Liver (tissue), 9 donors: Measurements from ENCODE around the gene ARHGEF25. TPM values are rescaled to one million over a fixed set of nuclear protein-coding genes. Genes with fewer than 3 reads are reported as not detected.

ENCODE experiments used
- DNase-seq: peaks from one replicate; pipeline ENCODE4 v3.0.0-alpha.2; 2017; ENCODE audit warnings: low spot score
- H3K27ac ChIP-seq, 2 donors: one replicate each; pipeline ENCODE4 v1.7.0; 2013; ENCODE audit warnings: inconsistent platforms in 2 of 2, low read length in 2 of 2, control low read depth in 1 of 2, low read depth in 1 of 2, mild to moderate bottlenecking in 1 of 2
- H3K27me3 ChIP-seq, 4 donors: one replicate each; pipeline versions ENCODE4 v1.6.1 to v1.7.0; 2013; ENCODE audit warnings: low read length in 3 of 4, inconsistent platforms in 1 of 4, mild to moderate bottlenecking in 1 of 4, moderate library complexity in 1 of 4; ENCODE audit not compliant: control insufficient read depth in 4 of 4, insufficient read depth in 4 of 4
- H3K36me3 ChIP-seq, 4 donors: one replicate each; pipeline versions ENCODE4 v1.6.1 to v1.7.0; 2013; ENCODE audit warnings: low read length in 3 of 4, mild to moderate bottlenecking in 3 of 4, low read depth in 1 of 4, moderate library complexity in 1 of 4; ENCODE audit not compliant: control insufficient read depth in 4 of 4, insufficient read depth in 3 of 4
- H3K4me1 ChIP-seq, 4 donors: one replicate each; pipeline versions ENCODE4 v1.6.1 to v1.7.0; 2013; ENCODE audit warnings: low read length in 3 of 4, mild to moderate bottlenecking in 3 of 4, moderate library complexity in 1 of 4; ENCODE audit not compliant: control insufficient read depth in 4 of 4, insufficient read depth in 4 of 4
- H3K4me3 ChIP-seq, 3 donors: one replicate each; pipeline versions ENCODE4 v1.6.1 to v1.7.0; 2013; ENCODE audit warnings: low read length in 3 of 3, control low read depth in 1 of 3, low read depth in 1 of 3, mild to moderate bottlenecking in 1 of 3
- H3K9ac ChIP-seq, 2 donors: one replicate each; pipeline ENCODE4 v1.7.0; 2013; ENCODE audit warnings: low read length in 2 of 2, mild to moderate bottlenecking in 2 of 2, moderate library complexity in 2 of 2, control low read depth in 1 of 2, low read depth in 1 of 2
- H3K9me3 ChIP-seq, 4 donors: one replicate each; pipeline versions ENCODE4 v1.6.1 to v1.7.0; 2013; ENCODE audit warnings: low read length in 3 of 4; ENCODE audit not compliant: control insufficient read depth in 4 of 4
- ATF3 ChIP-seq: IDR thresholded peaks from 2 replicates; pipeline ENCODE4 v1.6.1; 2016; ENCODE audit warnings: antibody characterized with exemption
- CTCF ChIP-seq: fragments of 150-350 bp; IDR thresholded peaks from 2 replicates; pipeline ENCODE4 v1.5.1; 2017; ENCODE audit warnings: improper control_type of control experiment, low read depth, low read length; ENCODE audit not compliant: missing input control
- EGR1 ChIP-seq, 2 donors: IDR thresholded peaks; 2 replicates each; pipeline ENCODE4 v1.6.1; 2016 to 2018; ENCODE audit warnings: antibody characterized with exemption in 2 of 2, low read depth in 2 of 2
- FOXA2 ChIP-seq: IDR thresholded peaks from 2 replicates; pipeline ENCODE4 v1.6.1; 2016; ENCODE audit warnings: antibody characterized with exemption
- GABPA ChIP-seq, 2 donors: IDR thresholded peaks in 1 of 2; conservative IDR thresholded peaks in 1 of 2; 2 replicates each; pipeline ENCODE4 v1.6.1; 2016; ENCODE audit warnings: antibody characterized with exemption in 2 of 2, mild to moderate bottlenecking in 1 of 2, moderate library complexity in 1 of 2
- HNF4A ChIP-seq, 2 donors: conservative IDR thresholded peaks; 2 replicates each; pipeline ENCODE4 v1.6.1; 2016; ENCODE audit warnings: antibody characterized with exemption in 2 of 2, mild to moderate bottlenecking in 2 of 2
- JUND ChIP-seq, 2 donors: IDR thresholded peaks; 2 replicates each; pipeline ENCODE4 v1.6.1; 2016; ENCODE audit warnings: antibody characterized with exemption in 2 of 2
- NR2F2 ChIP-seq: IDR thresholded peaks from 2 replicates; pipeline ENCODE4 v1.6.1; 2016; ENCODE audit warnings: antibody characterized with exemption
- RAD21 ChIP-seq, 2 donors: IDR thresholded peaks; 2 replicates each; pipeline ENCODE4 v1.6.1; 2016; ENCODE audit warnings: antibody characterized with exemption in 2 of 2, mild to moderate bottlenecking in 2 of 2
- RXRA ChIP-seq, 2 donors: IDR thresholded peaks; 2 replicates each; pipeline ENCODE4 v1.6.1; 2017 to 2018; ENCODE audit warnings: antibody characterized with exemption in 2 of 2, mild to moderate bottlenecking in 1 of 2
- YY1 ChIP-seq: IDR thresholded peaks from 2 replicates; pipeline ENCODE4 v1.6.1; 2016; ENCODE audit warnings: antibody characterized with exemption, mild to moderate bottlenecking
- WGBS: extraction: QIAGEN DNeasy Blood & Tissue Kit; methylation state at CpG from one replicate; pipeline ENCODE4 v1.1.7; 2013; 5-methylcytosine and 5-hydroxymethylcytosine counted together
- polyA plus RNA-seq, 2 donors: library from polyadenylated mRNA; stranded (reverse) in 1 of 2; unstranded in 1 of 2; fragments of 200-250 nt in 1 of 2; fragments of >200 nt in 1 of 2; fragmentation: Nextera tagmentation in 1 of 2; extraction: Ambion mirVana in 1 of 2; gene quantifications; one replicate each; pipeline versions ENCODE4 v1.2.1 to v1.2.3, GENCODE V29; 2013 to 2015
- total RNA-seq, 2 donors: library from RNA; depleted of rRNA; stranded (reverse); fragments of >200 nt; gene quantifications; one replicate each; pipeline ENCODE4 v1.2.3, GENCODE V29; 2014
- donor health status: healthy.
- donor health status: healthy.
- donor health status: healthy.
- donor health status: healthy.
- donor health status: healthy.

Gene ARHGEF25
- total and polyA plus RNA-seq, 4 donors: 0.57 to 2.3 (median 1.9) TPM

GRCh38 chr12:57607958-57608663 lies 3.1 kb upstream of the ARHGEF25 start:
- TF ChIP-seq YY1 (no peak), EGR1 (IDR thresholded peaks at IDR 0.05; ENCODE audit: low read depth in 2 of 2) (no peak), HNF4A (conservative IDR thresholded peaks at IDR 0.05) (no peak), ATF3 (no peak), CTCF (no peak), NR2F2 (no peak)
- 84% methylated on average over 12 of the region's 12 CpGs for WGBS
- H3K36me3 ChIP-seq: no peaks in the 10 kb centered on the region
- no peak overlapping the region for H3K27ac ChIP-seq
- H3K9ac ChIP-seq: no peak overlapping the region
- no peak overlapping the region for H3K4me3 ChIP-seq
- H3K4me1 ChIP-seq: peaks cover 0 to 12% (median 11%) of the 10 kb centered on the region in 4 donors
- no peaks in the 10 kb centered on the region for H3K9me3 ChIP-seq
- DNase-seq: no peak
- H3K27me3 ChIP-seq: peaks cover 0 to 8% (median 5%) of the 10 kb centered on the region in 4 donors

- H3K27ac ChIP-seq: no peak overlapping the region
- H3K4me3 ChIP-seq: no peak overlapping the region
- no peak overlapping the region for H3K9ac ChIP-seq
Observed at GRCh38 chr12:57609101-57609780, 2.0 kb upstream of the ARHGEF25 start.

GRCh38 chr12:57609781-57610553 lies 1.3 kb upstream of the ARHGEF25 start:
- Histone ChIP-seq H3K27ac (peak overlapping the region in 1 of 2 donors; percentile 53), H3K27me3 (peaks cover 0 to 9% (median 4%) of the 10 kb centered on the region in 4 donors), H3K4me1 (peaks cover 0 to 12% (median 11%) of the 10 kb centered on the region in 4 donors), H3K9me3 (no peaks in the 10 kb centered on the region), H3K36me3 (no peaks in the 10 kb centered on the region), H3K9ac (no peak overlapping the region), H3K4me3 (no peak overlapping the region)
- TF ChIP-seq NR2F2: peak; percentile 31
- TF ChIP-seq JUND (IDR thresholded peaks at IDR 0.05): no peak
- DNase-seq: no peak
- WGBS: 16% methylated on average over 34 of the region's 34 CpGs

More at GRCh38 chr12:57609101-57609780, 2.0 kb upstream of the ARHGEF25 start:
- H3K9me3 ChIP-seq: no peaks in the 10 kb centered on the region
- H3K36me3 ChIP-seq: no peaks in the 10 kb centered on the region
- H3K27me3 ChIP-seq: peaks cover 0 to 12% (median 5%) of the 10 kb centered on the region in 4 donors
- no peak for DNase-seq
- H3K4me1 ChIP-seq: peaks cover 0 to 12% (median 11%) of the 10 kb centered on the region in 4 donors
- 57% methylated on average over 19 of the region's 19 CpGs for WGBS
- TF ChIP-seq FOXA2: no peak
- TF ChIP-seq NR2F2: no peak
- TF ChIP-seq RXRA (IDR thresholded peaks at IDR 0.05): no peak
- no peak for TF ChIP-seq RAD21 (IDR thresholded peaks at IDR 0.05)
- TF ChIP-seq GABPA (IDR thresholded peaks at IDR 0.05 in 1 of 2, conservative IDR thresholded peaks at IDR 0.05 in 1 of 2): no peak
- TF ChIP-seq JUND (IDR thresholded peaks at IDR 0.05): no peak
